K562 (cell line): ENCODE results near the gene GGT1. TPM values are rescaled to one million over a fixed set of nuclear protein-coding genes. Genes with fewer than 3 reads are reported as not detected.
"Not testable (repeated sequence)": the region's sequence is repeated elsewhere in the genome, so short reads cannot be mapped to it uniquely, and the experiment has no call there.

Experiments used
- ATAC-seq: fragments of 200-7000 bp; cut with Tn5 transposase; 3 replicates; pipeline ENCODE4 v1.9.1; 2020; ENCODE audit warnings: moderate library complexity
- BruUV-seq: library from RNA; stranded (reverse); fragments of 400-500 nt; replicated peaks from 2 replicates; lab custom pipeline; 2021; lab: Mats Ljungman, UMichigan
- CTCF ChIA-PET: fragments of 300-600 bp; formaldehyde crosslinking; extraction: SDS; loops from one replicate; lab custom pipeline; 2021; ENCODE audit warnings: low intra/inter-chr PET ratio; lab: Yijun Ruan, JAX
- POLR2A ChIA-PET: fragments of 300-600, 350-650 bp; sonication (Branson Sonifier 250); formaldehyde crosslinking; extraction: SDS; loops from one replicate; lab custom pipeline; 2021; ENCODE audit warnings: antibody characterized with exemption, inconsistent platforms; lab: Yijun Ruan, JAX
- DNase-seq, 4 experiments: peaks; one replicate each; pipeline versions ENCODE4 v3.0.0 to v3.0.0-alpha.2; 2011 to 2018; ENCODE audit warnings: low spot score in 3 of 4, mixed read lengths in 3 of 4; ENCODE audit errors: extremely low read depth in 1 of 4
- FAIRE-seq: peaks from 2 replicates; lab custom pipeline; 2011; peaks lifted over from hg19 to GRCh38; lab: Jason Lieb, UNC
- H2AFZ ChIP-seq: 2 replicates; pipeline ENCODE4 v1.6.0; 2011; ENCODE audit warnings: low read depth, low read length, control low read depth, inconsistent platforms
- H3K27ac ChIP-seq: fragments of 200-600 bp; 3 replicates; pipeline ENCODE4 v1.8.0; 2011; ENCODE audit warnings: low read depth, mild to moderate bottlenecking, control low read depth, inconsistent platforms, low read length, moderate library complexity, mixed read lengths; ENCODE audit errors: extremely low read depth
- H3K27me3 ChIP-seq, 2 experiments: fragments of 300-600 bp in 1 of 2; 2 replicates in 1 of 2; 3 replicates in 1 of 2; pipeline versions ENCODE4 v1.6.0 to v1.8.0; 2011; ENCODE audit warnings: inconsistent platforms in 2 of 2, low read length in 2 of 2, mild to moderate bottlenecking in 1 of 2, mixed read lengths in 1 of 2, moderate library complexity in 1 of 2; ENCODE audit not compliant: control insufficient read depth in 2 of 2, insufficient read depth in 2 of 2
- H3K36me3 ChIP-seq: fragments of 300-600 bp; 3 replicates; pipeline ENCODE4 v1.8.0; 2011; ENCODE audit warnings: mild to moderate bottlenecking, low read length, inconsistent platforms; ENCODE audit not compliant: control insufficient read depth, insufficient read depth
- H3K4me1 ChIP-seq, 2 experiments: fragments of 200-600 bp in 1 of 2; replicated peaks in 1 of 2; 2 replicates in 1 of 2; 3 replicates in 1 of 2; pipeline versions ENCODE4 v1.5.1 to v1.8.0; 2011; ENCODE audit warnings: inconsistent platforms in 2 of 2, low read length in 2 of 2, mild to moderate bottlenecking in 1 of 2, mixed read lengths in 1 of 2, moderate library complexity in 1 of 2; ENCODE audit not compliant: control insufficient read depth in 2 of 2, insufficient read depth in 2 of 2
- H3K4me2 ChIP-seq: 2 replicates; pipeline ENCODE4 v1.6.1; 2011; ENCODE audit warnings: low read length, control low read depth, inconsistent platforms, mixed read lengths; ENCODE audit not compliant: insufficient read depth
- H3K4me3 ChIP-seq: fragments of 200-600 bp; sonication (generic), shearing (Covaris generic); 2 replicates; pipeline ENCODE4 v1.5.1; 2016; ENCODE audit warnings: control low read depth, inconsistent platforms
- H3K79me2 ChIP-seq: fragments of 200-600 bp; 3 replicates; pipeline ENCODE4 v1.8.0; 2011; ENCODE audit warnings: low read length, inconsistent platforms; ENCODE audit not compliant: control insufficient read depth, insufficient read depth
- H3K9ac ChIP-seq, 2 experiments: 2 replicates each; pipeline versions ENCODE4 v1.6.0 to v1.6.1; 2011; ENCODE audit warnings: low read depth in 2 of 2, low read length in 2 of 2, control low read depth in 1 of 2, inconsistent platforms in 1 of 2, mild to moderate bottlenecking in 1 of 2, mixed read lengths in 1 of 2; ENCODE audit not compliant: insufficient read depth in 1 of 2
- H3K9me1 ChIP-seq: one replicate; pipeline ENCODE4 v1.6.0; 2011; ENCODE audit warnings: inconsistent platforms, mild to moderate bottlenecking, low read length, moderate library complexity; ENCODE audit not compliant: control insufficient read depth, insufficient read depth
- H3K9me3 ChIP-seq: replicated peaks from 2 replicates; pipeline ENCODE4 v1.5.1; 2011; ENCODE audit warnings: low read depth, low read length, inconsistent platforms; ENCODE audit not compliant: control insufficient read depth, insufficient read depth
- H4K20me1 ChIP-seq: replicated peaks from 2 replicates; pipeline ENCODE4 v1.6.1; 2011; ENCODE audit warnings: low read length, inconsistent platforms, mixed read lengths; ENCODE audit not compliant: control insufficient read depth, insufficient read depth
- BCL6 ChIP-seq: fragments of 250-450 bp; sonication (Bioruptor Pico); IDR thresholded peaks from 2 replicates; pipeline ENCODE4 v1.4.0; 2020
- POLR2AphosphoS5 ChIP-seq: IDR thresholded peaks from 2 replicates; pipeline ENCODE4 v1.6.1; 2011; ENCODE audit warnings: mild to moderate bottlenecking, low read depth, low read length, moderate library complexity; ENCODE audit not compliant: control insufficient read depth, insufficient read depth
- POLR2G ChIP-seq: fragments of 200-400 bp; formaldehyde crosslinking; IDR thresholded peaks from 2 replicates; pipeline ENCODE4 v1.6.1; 2017; ENCODE audit warnings: low read depth, mild to moderate bottlenecking, antibody characterized with exemption, low read length, moderate library complexity
- WGBS: fragments of 100-300 bp; shearing (Covaris generic); methylation state at CpG from one replicate; pipeline ENCODE4 v1.1.6; 2016; ENCODE audit warnings: low coverage, mixed read lengths; ENCODE audit not compliant: insufficient coverage; ENCODE audit errors: missing lambda C conversion rate; 5-methylcytosine and 5-hydroxymethylcytosine counted together
- in situ Hi-C: fragments of 300-500 bp; cut with MboI; formaldehyde crosslinking; loops from 4 replicates; pipeline ENCODE4 v1.15.0; 2018; ENCODE audit warnings: inconsistent platforms, mixed read lengths
- intact Hi-C: fragments of 100-400 bp; cut with micrococcal nuclease; formaldehyde crosslinking; loops from 2 replicates; pipeline ENCODE4 v1.14.2; 2022
- polyA plus RNA-seq, 8 experiments: library from polyadenylated mRNA; depleted of rRNA in 4 of 8; stranded (reverse) in 5 of 8; unstranded in 3 of 8; fragments of >200 nt; fragmentation: Nextera tagmentation in 2 of 8; fragmentation: Illumina TruSeq in 1 of 8; extraction: Ambion mirVana in 2 of 8; extraction: Trizol in 1 of 8; gene quantifications; 2 replicates each; pipeline versions ENCODE4 v1.2.1 to v1.2.3, GENCODE V29; 2011 to 2014; ENCODE audit warnings: inconsistent platforms in 1 of 8, missing spikeins in 1 of 8
- total RNA-seq, 7 experiments: library from RNA; depleted of rRNA in 6 of 7; stranded (reverse); fragments of >200 nt in 6 of 7; fragmentation: Illumina TruSeq in 2 of 7; extraction: Trizol in 2 of 7; gene quantifications; 2 replicates each; pipeline versions ENCODE4 v1.2.1 to v1.2.3, GENCODE V29; 2011 to 2021; ENCODE audit warnings: low replicate concordance in 1 of 7

Gene GGT1
- total and polyA plus RNA-seq, 9 of the 15 experiments (the other 6 are each of a cell fraction or from before 2014, with no cell fraction given), result 0.46 to 11.8 (median 6.9) TPM

GRCh38 chr22:24601217-24602104 lies 1.5 kb upstream of the GGT1 start (continued):
- TF ChIP-seq POLR2AphosphoS5, result no peak
- TF ChIP-seq BCL6 (CRISPR knock-in tag), result no peak
- TF ChIP-seq POLR2G, result no peak
- TF ChIP-seq, all 486 proteins: peak for 0

- H3K4me3 ChIP-seq, DNase-seq, H3K27me3 ChIP-seq, H4K20me1 ChIP-seq, H3K79me2 ChIP-seq, ATAC-seq, H3K27ac ChIP-seq, intact Hi-C loops, H3K9me3 ChIP-seq, BruUV-seq, FAIRE-seq, H3K9me1 ChIP-seq, H2AFZ ChIP-seq, H3K36me3 ChIP-seq, CTCF ChIA-PET, H3K4me2 ChIP-seq: not testable (repeated sequence)
- peaks cover 2 to 19% of the 10 kb centered on the region in 2 experiments; a peak in 3 of 5 replicates for H3K4me1 ChIP-seq
- POLR2A ChIA-PET, result interaction anchor here (0.6 to 1.1 kb wide), 2 partner anchors 9 to 832 kb away, joined by 3 read pairs; partner anchors contain the start of gene LRRC75B
- H3K9ac ChIP-seq, result peak overlapping the region in 1 of 2 experiments; percentile 35; a peak in 1 of 4 replicates
- WGBS, result 90% methylated on average over 6 of the region's 11 CpGs
- in situ Hi-C loops, result loop anchor here (5.0 kb wide), 1 partner anchor 925 kb away; no protein-coding TSS in a partner anchor
These were observed 766 bp upstream of the GGT1 start for GRCh38 chr22:24602105-24602749.
